Inflammatory macrophage treated with lipopolysaccharide for 4 hours (primary cell): Measurements from ENCODE around the gene GARRE1.
"Not testable (repeated sequence)": the region's sequence is repeated elsewhere in the genome, so short reads cannot be mapped to it uniquely, and the experiment has no call there.

Source experiments
- DNase-seq: peaks from one replicate; pipeline ENCODE4 v3.0.0-alpha.2; 2020

The GARRE1 gene

DNA sequence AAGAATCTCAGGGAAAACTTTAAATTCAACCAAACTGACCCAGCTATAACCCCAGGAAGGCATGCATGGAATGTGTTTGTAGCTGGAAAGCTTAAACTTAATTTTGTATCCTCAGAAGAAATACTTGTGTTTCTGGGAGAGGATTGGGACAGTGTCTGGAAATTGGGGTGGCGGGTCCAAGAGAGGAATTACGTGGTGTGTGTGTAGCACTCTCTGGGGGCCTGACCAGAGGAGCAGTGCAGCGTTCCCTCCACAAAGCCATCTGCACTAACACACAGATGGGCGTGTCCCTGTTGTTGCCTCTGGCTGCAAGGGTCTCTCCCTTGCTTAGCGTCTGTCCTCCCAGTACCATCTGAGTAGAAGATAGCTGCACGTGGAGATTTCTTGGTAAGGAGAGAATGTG lies 6.4 kb downstream of the GARRE1 start:
- DNase-seq: no peak

DNA sequence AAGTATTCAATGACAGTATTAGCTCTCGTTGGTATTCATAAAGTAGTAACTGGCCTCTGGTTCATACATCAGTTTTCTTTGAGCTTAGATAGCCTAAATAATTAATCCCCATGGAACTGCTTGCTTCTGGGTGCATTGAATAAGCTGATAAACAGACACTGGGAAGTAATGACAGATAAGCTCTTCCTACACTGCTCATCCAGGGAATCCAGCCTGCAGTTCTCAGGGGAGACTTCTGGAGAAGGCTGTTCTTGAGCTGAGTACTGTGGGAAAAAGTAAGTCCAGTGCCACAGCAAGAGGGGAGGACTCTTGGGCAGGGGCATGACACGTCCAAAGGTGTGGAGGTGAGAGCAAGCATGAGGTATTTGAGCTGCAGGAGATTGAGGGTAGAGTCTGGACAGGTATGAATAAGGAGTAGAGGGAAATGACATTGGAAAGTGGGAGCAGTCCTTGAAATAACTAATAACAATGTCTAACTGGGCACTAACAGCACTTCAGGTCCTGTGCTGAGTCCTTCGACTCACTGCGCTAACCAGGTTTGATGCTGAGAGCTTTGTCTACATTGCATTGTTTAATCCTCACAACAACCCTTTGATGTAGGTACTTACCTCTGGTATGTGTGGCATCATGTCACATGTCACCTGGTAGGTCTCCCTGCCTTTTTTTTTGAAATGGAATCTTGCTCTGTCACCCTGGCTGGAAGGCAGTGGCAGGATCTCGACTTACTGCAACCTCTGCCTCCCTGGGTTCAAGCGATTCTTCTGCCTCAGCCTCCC lies 7.2 kb downstream of the GARRE1 start:
- no peak for DNase-seq

DNA sequence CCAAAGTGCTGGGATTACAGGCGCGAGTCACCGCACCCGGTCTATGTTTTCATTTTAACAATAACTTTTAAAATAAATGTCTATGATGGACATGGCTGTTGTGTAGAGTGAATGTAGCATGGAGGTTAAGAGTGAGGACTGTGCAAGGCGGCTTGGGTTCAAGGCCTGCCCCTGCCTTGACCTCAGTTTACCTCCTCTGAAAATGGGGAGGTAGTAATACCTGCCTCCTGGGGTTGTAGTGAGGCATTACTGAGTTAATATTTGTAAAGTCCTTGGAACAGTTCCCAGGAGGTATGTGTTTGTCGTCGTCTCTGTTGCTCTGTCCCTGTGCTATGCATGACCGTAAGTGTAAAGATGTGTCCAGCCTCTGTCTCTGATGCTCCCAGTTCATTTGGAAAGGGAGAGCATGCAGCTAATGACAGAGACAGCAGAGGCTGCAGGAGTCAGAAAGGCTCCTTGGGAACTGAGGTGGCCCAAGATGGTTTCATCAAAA lies 9.4 kb downstream of the GARRE1 start:
- no peak for DNase-seq

DNA sequence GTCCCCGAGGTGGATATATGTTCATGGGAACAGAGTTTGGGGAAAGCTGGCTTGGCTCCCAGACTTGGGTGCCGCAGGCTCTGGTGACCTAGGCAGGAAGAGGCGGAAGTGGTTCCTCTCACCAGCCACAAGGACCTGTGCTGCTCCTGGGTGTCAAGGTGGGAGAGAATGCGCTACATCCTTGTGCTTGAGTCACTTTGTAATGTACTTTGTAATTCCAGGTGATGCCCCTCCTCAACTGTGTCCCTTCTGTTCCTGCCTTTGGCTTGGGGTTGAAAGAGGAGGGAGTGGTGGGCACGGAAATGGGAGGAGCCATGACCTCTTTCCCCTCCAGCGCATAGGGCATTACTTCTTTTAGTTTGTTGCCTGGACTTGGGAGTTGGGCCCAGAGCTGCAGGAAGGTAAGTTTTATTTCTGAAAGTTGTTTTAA lies 10.9 kb downstream of the GARRE1 start:
- no peak for DNase-seq

DNA sequence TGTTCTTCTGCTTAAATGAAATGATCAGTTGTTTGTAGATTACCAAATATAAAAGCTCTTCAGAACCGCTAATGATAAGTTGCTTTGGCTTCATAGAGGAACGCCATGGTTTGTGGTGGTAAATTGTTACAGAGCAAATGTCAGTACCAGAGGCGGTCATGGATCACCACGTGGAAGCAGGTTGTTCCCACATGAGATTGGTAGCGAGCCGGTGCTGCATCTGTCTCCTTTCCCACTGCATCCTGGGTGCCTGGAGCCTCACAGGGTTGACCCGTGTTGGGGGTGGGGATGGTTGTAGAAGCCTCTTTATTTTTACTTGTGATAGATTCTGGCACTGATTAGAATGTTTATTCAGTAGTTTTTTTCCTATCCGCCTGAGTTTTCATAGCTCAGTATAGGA lies 14.7 kb downstream of the GARRE1 start:
- no peak for DNase-seq

DNA sequence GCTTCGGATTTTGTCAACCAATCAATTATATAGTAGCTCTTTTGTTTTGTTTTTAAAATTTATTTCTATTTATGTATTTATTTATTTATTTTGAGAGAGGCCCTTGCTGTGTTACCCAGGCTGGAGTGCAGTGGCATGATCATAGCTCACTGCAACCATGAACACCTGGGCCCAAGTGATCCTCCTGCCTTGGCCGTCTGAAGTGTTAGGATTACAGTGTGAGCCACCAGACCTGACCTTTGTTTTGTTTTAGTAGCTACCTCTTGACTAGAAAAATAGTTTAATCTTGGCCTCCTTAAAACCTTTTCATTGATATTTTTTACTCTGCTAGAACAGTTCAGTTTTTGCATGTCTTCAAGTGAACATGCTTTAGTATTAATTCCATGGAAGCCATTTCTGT lies 15.1 kb downstream of the GARRE1 start:
- DNase-seq: no peak

DNA sequence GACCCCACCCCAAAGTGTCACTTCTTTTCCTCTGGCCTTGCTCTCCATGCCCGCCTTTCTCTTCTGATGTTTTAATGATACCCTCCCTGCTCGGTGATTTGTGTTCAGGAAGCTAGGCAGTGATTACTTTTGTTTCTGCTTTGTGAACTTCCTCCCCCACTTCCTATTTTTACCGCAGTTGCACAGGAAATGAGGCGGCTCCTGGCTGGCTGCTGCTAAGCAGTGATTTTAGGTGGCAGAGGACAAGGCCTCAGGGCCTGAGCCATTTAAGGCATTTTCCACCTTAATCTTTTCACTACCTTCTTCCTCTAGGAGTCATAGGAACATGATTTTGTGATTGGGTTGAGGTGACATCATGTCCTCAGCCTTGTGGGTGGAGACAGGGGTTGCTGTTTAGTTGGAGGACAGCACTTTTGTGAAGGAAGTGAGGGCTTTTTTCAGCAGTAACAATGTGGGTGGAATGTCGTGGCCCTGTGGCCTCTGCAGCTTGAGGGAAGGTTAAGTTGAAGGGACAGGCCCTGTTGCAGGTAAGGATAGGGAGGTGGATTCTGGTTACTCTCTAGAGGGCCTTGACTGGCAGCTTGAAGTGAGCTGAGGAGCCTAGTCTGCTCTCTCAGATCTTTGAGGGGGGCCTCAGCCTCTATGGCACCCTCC lies 15.7 kb downstream of the GARRE1 start:
- DNase-seq: peak; percentile 89

DNA sequence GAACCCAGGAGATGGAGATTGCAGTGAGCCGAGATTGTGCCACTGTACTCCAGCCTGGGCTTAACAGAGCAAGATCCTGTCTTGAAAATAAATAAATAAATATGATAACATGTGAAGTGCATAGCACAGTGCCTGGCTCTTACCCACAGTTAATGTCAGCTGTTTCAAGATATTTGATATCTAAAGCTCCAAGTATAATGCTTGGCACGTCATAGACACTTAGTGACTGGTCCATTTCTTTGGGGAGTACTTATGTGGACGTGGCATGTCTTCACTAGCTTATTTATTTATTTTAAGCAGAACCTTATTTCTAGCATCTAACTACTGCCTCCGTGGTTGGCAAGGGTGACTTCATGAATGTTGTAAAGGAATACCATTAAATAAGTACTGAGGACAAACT lies 18.8 kb downstream of the GARRE1 start:
- no peak for DNase-seq

DNA sequence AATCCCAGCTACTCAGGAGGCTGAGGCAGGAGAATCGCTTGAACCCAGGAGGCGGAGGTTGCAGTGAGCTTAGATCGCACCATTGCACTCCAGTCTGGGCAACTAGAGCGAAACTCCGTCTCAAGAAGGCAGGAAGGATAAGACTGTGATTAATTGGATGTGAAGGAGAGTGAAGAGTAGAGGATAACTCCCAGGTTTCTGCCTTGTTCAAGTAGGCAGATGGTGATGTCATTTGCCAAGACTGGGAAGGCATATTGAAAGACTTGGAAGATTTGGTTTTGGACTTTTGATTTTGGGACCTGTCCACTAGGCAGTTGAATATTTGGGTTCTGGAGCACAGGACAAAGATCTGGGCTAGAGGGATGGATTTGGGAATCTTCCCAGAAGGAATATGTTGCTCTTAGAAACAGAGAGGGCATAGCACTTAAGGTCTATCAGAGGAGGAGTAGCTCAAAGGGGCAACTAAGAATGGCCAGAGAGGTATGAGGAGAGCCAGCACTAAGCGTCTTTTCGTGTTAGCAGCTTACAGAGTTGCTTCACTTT lies 20.0 kb downstream of the GARRE1 start:
- DNase-seq: no peak

DNA sequence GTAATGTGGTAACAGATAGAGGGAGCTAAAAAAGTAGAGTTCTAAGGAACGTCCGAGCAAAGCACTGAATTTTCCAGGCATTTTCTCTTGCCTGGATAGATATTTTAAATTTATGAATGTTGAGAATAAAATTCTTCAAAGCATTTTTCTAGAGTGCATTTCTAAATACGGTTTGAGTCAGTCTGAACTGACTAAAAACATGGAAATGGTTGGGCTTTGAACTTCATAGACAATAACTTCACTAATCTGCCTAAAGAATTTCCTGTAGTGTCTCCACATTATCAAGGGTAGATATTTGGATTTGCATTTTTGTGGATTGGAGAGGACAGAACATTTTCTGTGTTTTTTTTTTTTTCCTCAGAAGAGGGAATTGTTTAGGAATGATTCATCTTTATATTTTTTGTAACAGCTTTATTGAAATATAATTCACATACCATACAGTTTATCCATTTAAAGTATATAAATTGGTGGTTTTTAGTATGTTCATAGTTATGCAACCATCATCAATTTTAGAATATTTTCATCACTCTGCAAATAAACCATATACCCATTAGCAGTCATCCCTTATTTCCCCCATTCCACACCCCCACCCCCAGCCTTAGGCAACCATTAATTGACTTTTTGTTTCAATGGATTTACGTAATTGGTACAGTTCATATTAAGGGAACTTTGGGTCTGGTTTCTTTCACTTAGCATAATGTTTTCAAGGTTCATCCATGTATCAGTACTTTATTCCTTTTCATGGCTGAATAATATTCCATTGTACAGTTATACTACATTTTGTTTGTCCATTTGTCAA lies 20.7 kb downstream of the GARRE1 start:
- DNase-seq: peak; percentile 20

DNA sequence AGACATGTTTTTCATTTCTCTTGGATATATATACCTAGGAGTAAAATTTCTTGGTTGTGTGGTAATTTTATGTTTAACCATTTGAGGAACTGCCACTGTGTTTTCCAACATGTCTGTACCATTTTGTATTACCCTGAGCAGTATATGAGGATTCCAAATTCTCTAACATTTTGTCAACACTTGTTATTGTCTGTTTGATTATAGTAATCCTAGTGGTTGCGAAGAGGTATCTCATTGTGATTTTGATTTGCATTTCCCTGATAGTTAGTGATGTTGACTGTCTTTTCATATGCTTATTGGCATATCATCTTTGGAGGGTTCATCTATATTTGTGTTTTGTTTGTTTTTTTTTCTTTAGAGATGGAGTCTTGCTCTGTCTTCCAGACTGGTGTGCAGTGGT lies 21.4 kb downstream of the GARRE1 start:
- no peak for DNase-seq

DNA sequence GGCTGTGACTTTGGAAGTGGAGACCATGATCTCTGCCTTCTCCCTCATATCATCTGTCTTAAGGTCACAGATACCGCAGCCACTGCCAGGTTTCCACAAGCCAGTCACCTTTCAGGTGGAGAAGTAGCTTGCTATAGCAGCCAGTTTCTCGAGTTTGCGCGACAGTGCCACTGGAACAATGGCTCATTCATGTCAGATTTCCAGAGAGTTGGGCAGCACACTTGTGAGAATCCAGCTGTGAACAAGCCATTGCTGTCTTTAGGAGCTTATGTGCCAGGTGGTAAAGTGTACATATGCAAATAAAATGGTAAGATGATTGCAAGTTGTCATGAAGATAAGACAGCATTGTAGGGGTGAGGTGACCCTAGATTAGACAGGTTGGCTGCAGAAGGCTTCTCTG lies 22.3 kb downstream of the GARRE1 start:
- DNase-seq: no peak

DNA sequence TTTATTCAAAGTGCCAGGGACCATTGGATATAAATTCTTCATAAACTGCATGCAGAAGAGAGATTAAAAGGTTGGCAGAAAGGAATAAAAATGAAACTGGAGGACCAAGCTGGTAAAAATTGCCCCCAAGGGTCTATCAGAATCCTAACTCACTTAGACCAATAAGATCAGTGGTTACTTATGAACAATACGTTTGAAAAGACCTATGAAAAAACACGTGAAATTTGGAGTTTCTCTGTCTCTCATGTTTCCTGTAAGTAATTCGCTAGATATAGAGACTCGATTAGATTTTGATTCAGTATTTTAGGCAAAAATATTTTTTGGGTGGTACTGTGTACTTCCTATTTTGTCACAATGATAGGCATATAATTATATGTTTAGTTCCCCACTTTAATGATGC lies 22.9 kb downstream of the GARRE1 start:
- no peak for DNase-seq

DNA sequence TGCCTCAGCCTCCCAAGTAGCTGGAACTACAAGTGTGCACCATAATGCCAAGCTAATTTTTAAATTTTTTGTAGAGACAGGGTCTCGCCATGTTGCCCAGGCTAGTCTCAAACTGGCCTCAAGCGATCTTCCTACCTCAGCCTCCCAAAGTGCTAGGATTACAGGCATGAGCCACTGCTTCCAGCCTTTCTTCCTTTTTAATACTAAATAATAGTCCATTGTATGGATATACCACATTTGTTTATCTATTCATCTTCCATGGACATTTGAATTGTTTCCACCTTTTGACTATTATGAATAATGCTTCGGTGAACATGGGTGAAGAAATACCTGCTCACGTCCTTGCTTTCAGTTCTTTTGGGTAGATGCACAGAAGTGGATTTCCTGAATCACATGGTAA lies 24.4 kb downstream of the GARRE1 start:
- no peak for DNase-seq

DNA sequence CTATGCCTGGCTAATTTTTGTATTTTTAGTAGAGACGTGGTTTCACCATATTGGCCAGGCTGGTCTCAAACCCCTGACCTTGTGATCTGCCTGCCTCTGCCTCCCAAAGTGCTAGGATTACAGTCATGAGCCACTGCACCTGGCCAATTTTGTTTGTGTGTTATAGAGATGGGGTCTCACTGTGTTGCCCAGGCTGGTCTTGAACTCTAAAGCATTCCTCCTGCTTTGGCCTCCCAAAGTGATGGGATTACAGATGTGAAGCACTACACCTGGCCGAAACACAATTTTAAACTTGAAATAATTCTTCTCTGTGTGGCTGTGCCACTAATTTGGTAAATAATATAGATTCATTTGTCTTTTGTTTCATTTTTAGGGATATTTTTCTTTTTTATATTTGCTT lies 27.1 kb downstream of the GARRE1 start:
- DNase-seq: not testable (repeated sequence)

DNA sequence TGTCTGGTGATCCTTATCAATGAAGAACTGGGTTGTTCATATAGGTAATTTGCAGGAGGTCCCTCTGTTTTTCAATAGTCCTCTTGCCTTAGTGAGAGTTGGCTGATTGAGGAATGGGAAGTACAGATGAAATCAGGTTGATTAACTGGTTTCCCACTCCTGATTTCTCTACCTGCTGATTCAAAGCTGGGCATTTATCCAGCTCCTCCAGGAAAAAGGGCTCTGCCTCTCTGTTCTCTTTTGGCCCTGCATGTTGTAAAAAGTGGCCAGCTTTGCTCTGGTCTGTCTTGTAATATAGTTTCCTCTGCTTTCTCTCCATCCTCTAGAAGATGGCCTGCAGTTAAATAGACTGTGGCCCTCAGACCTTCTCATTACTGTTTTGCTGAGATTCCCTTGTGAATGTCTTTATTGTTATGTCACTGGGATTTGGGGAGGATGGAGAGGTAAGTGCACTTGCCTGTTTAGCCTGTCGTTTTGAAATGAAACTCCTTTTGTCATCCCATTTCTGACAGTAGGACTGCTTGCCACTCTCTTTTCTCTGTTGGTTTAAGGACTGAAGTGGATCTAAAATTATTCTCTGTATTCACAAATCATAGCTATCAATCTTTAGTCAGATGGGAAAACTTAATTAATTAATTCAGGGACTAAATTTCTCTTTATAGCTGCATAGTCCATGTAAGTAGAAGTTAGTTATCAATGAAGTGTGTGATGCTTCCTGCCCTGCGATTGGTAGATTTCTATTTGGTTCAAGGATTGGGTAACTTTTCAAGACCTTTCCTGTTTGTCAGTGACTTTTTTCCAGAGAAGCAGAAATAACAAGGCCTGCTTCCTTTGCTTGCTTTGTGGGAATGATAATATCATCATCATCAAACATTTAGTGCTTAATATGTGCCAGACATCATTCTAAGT lies 28.5 kb downstream of the GARRE1 start:
- no peak for DNase-seq

DNA sequence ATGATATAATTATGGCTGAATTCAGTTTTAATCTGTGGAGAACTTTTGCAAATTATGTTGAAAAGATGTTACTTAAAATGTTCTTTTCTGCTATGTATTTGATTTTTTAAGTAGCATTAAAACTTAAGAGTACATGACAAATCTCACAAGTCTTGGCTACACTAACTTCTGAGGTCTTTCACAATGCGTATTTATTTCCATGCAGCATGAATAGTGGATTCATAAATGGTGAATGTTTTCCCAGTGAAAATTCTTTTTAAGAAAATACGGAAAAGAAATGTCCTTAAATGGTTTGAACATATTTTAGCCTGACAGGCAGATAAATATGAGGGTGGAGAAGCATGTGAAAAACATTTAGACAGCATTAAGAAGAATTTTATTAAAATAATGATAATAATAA lies 30.2 kb downstream of the GARRE1 start:
- DNase-seq: no peak

DNA sequence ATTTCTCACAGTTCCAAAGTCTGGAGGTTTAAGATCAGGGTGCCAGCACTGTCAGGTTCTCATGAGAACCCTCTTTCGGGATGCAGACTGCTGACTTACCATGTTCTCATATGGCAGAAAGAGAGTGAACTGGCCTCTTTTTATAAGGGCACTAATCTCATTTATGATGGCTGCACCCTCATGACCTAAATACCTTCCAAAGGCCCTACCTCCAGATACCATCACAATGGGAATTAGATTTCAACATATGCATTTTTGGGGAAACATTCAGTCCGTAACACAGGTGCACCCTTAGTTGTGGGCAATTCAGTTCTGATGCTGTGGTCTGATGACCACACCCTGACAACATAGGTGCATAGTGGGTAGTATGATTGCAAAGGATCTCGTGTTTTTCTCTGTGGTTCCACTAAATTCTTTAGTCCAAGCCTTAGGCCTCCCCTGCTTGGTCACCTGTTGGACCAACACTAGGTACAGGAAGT lies 33.3 kb downstream of the GARRE1 start:
- DNase-seq: no peak

DNA sequence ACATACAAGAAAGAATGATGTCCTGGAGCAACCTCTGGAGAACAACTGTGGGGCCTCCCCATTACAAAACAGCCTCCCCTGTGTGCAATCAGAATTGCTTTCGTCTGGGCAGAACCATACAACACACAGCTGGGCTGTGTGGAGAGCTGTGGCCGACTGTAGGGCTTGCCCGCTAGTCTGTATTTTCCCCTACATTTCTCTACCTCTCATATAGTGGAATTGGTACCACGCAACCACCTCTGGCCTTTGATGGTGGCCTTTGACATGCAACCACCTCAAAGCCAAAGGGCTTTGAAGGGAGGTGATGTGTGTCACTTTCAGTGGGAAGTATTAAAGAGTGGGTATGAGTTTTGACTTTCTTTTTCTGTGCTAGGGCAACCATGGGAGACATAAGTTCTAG lies 34.0 kb downstream of the GARRE1 start:
- DNase-seq: no peak

DNA sequence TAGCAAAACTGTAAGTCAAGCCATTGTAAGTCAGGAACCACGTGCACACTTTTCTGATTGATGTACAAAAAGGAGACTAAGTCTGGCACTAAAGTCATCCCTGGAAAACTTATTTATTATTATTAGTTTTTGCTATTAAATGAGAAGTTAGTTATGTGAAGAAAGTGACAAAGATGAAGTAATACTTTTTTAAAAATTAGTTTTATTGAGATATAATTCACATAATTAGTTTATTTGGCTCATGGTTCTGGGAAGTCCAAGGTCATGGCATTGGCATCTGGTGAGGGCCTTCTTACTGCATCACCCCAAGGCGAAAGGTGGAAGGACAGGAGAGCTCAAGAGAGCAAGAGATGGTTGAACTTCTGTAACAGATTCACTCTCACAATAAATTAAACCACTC lies 36.9 kb downstream of the GARRE1 start:
- no peak for DNase-seq

DNA sequence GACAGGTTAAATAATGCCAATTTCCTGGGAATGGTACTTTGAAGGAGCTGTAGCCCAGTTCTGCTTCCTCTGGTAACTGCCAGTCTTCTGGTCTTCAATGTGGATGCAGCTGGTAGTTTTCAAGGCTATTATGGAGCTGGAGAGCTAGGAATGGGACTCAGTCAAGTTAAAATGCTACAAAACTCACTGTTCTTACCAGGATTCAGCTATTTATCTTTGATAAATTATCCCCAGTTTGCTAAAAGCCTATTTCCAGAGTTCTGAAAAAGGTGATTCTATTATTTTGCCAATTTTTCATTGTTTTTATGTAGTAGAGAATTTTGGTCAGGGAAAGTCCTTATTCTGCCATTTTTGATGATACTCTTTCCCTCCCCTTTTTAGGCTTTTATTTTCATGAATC lies 40.7 kb downstream of the GARRE1 start:
- DNase-seq: no peak

DNA sequence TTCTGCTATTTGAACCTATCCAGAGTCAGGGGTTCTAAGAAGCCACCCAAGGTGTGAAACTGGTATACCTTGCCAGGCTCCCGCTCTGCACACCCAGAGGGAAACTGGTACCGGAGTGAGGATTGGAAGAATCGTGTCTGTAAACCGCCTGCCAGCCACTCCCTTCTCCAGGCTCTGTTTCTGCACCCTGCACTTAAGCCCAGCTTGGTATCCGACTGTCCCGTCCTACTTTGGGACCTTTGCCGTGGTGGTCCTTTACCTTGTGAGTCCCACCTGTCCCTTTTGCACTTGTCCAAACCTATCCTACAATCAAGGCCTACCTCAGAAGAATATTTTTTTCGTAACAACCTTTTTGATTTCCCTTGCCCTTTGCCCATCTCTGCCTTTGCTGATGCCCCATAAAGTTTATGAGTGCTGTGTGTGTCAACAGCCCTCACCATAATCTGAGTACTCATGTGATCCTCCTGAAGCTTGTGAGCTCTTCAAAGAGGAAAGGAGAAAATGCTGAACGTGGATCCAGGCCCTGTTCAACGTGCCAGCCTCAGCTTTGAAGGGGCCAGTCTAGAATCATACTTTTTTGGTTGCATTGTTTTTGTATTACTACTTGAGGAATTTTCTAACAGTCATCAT lies 44.7 kb downstream of the GARRE1 start:
- DNase-seq: no peak
